Chondrocyte (in vitro differentiated cells): ENCODE results near the gene SLC22A5. TPM values are rescaled to one million over a fixed set of nuclear protein-coding genes. Genes with fewer than 3 reads are reported as not detected.

ENCODE experiments used
- DNase-seq: peaks from one replicate; pipeline ENCODE4 v3.0.0; 2021; ENCODE audit warnings: mixed read lengths, low spot score
- H3K27ac Mint-ChIP-seq: one replicate; pipeline ENCODE4 v1.8.0; 2021; ENCODE audit warnings: mild to moderate bottlenecking, moderate library complexity, mixed read lengths; ENCODE audit not compliant: unreplicated experiment
- H3K27me3 Mint-ChIP-seq: 2 replicates; pipeline ENCODE4 v1.8.0; 2021; ENCODE audit warnings: low read depth, mixed read lengths
- H3K36me3 Mint-ChIP-seq: 2 replicates; pipeline ENCODE4 v1.8.0; 2021; ENCODE audit warnings: low read depth, mixed read lengths
- H3K4me1 Mint-ChIP-seq: 2 replicates; pipeline ENCODE4 v1.8.0; 2021; ENCODE audit warnings: low read depth, mild to moderate bottlenecking, mixed read lengths
- H3K4me3 Mint-ChIP-seq: one replicate; pipeline ENCODE4 v1.8.0; 2021; ENCODE audit warnings: mild to moderate bottlenecking, moderate library complexity, mixed read lengths; ENCODE audit not compliant: unreplicated experiment
- H3K9me3 Mint-ChIP-seq: 2 replicates; pipeline ENCODE4 v1.8.0; 2021; ENCODE audit warnings: low read depth, mixed read lengths
- total RNA-seq: library from RNA; stranded (reverse); gene quantifications from 3 replicates; pipeline ENCODE4 v1.2.1, GENCODE V29; 2021
- TF ChIP-seq, protein P1 (sequence below): fragments of 200-600 bp; sonication (generic); IDR thresholded peaks from 2 replicates; pipeline ENCODE4 v1.5.0; 2021; ENCODE audit warnings: antibody characterized with exemption, mild to moderate bottlenecking, moderate library complexity

SLC22A5 gene
- total RNA-seq, 1 donor from 2014 or later: 6.1 TPM

DNA sequence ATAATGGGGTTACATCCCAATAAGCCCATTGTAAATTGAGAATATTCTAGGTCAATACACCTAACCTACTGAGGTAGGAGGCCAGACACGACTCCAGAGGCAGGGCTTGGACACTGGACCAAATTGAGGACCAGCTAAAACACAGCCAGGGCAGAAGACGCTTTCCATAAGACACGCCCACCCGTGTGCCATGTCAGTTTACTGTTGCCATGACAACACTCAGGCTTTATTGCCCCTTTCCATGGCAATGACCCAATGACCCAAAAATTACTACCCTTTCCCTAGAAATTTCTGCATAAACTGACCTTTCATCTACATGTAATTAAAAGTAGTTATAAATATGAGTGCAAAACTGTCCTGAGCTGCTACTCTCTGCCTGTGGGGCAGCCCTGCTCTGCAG is 43.8 kb upstream of the SLC22A5 start:
- Mint-ChIP-seq H3K4me1 (peaks cover 16% of the 10 kb centered on the region), H3K27ac (no peak overlapping the region)

DNA sequence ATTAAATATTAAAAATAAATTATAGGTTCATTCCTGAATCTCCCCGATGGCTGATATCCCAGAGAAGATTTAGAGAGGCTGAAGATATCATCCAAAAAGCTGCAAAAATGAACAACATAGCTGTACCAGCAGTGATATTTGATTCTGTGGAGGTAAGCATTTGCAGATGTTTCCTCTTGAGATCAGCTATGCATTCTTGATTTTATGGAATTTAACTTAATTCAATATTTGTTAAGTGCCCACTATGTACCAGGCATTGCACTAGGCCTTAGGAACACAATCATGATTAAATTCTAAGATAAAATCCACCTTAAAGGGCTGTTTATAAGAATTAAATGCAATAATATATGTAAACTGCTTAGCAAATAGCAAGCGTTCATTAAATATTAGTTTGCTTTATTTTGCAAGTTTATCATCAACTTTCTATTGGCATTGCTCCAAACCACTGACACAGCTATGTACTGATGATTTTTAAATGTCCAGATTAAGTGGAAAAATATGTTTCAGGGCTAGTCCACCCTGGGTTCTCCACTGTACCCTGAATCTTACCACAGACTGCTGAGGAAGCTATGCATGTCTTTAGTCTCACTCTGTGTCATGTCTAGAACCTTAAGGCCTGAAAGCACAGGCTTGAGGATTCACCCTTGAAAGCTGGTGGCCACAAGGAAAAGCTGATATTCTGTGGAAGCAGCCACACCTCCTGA is 42.1 kb upstream of the SLC22A5 start:
- H3K36me3 Mint-ChIP-seq: peaks cover 9% of the 10 kb centered on the region
- H3K4me1 Mint-ChIP-seq: peaks cover 10% of the 10 kb centered on the region
- no peak overlapping the region for H3K4me3 Mint-ChIP-seq
- H3K27ac Mint-ChIP-seq: no peak overlapping the region
- no peaks in the 10 kb centered on the region for H3K27me3 Mint-ChIP-seq
- H3K9me3 Mint-ChIP-seq: no peaks in the 10 kb centered on the region
- DNase-seq: no peak
- TF ChIP-seq, protein P1, sequence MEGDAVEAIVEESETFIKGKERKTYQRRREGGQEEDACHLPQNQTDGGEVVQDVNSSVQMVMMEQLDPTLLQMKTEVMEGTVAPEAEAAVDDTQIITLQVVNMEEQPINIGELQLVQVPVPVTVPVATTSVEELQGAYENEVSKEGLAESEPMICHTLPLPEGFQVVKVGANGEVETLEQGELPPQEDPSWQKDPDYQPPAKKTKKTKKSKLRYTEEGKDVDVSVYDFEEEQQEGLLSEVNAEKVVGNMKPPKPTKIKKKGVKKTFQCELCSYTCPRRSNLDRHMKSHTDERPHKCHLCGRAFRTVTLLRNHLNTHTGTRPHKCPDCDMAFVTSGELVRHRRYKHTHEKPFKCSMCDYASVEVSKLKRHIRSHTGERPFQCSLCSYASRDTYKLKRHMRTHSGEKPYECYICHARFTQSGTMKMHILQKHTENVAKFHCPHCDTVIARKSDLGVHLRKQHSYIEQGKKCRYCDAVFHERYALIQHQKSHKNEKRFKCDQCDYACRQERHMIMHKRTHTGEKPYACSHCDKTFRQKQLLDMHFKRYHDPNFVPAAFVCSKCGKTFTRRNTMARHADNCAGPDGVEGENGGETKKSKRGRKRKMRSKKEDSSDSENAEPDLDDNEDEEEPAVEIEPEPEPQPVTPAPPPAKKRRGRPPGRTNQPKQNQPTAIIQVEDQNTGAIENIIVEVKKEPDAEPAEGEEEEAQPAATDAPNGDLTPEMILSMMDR: no peak

More for the DNA sequence above, 43.8 kb upstream of the SLC22A5 start:
- peaks cover 9% of the 10 kb centered on the region for H3K36me3 Mint-ChIP-seq
- DNase-seq: no peak
- no peaks in the 10 kb centered on the region for H3K27me3 Mint-ChIP-seq
- no peaks in the 10 kb centered on the region for H3K9me3 Mint-ChIP-seq
- H3K4me3 Mint-ChIP-seq: no peak overlapping the region
- TF ChIP-seq, protein P1: no peak

DNA sequence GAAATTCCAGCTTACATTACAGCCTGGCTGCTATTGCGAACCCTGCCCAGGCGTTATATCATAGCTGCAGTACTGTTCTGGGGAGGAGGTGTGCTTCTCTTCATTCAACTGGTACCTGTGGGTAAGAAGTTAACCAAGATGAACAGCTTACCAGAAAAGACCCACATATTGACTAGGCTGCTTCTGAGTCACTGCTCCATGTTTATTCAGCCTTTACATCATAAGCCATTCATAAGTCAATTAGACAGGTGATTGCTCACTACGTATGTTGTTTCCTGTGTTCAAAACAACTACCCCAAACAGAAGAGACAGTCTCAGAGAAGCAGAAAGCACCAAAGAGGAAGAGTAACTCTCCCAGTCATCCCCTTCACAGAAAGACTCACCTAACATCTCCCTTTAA is 34.7 kb upstream of the SLC22A5 start:
- no peak for DNase-seq
- peaks cover 11% of the 10 kb centered on the region for H3K36me3 Mint-ChIP-seq
- no peaks in the 10 kb centered on the region for H3K27me3 Mint-ChIP-seq
- TF ChIP-seq, protein P1: no peak
- no peak overlapping the region for H3K27ac Mint-ChIP-seq
- H3K9me3 Mint-ChIP-seq: no peaks in the 10 kb centered on the region
- H3K4me3 Mint-ChIP-seq: no peak overlapping the region
- H3K4me1 Mint-ChIP-seq: no peaks in the 10 kb centered on the region

DNA sequence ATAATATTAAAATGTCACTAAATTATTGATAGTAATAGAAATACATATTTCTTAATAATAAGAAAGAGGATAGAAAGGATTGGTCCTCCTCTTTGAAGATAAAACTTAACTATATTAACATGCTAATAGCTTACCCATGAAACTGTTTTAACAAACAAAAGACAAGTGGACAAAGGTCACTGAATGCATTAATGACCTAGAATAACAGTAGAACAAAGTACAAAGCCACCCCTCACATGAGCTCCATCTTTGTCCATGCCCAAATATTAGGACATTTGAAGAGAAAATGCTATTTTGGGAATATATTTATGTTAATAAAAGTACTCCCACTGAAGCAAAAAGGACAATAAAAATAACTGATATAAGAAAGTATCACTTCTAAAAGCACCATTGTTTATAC is 34.1 kb upstream of the SLC22A5 start:
- TF ChIP-seq, protein P1: no peak
- Mint-ChIP-seq H3K36me3 (peaks cover 12% of the 10 kb centered on the region), H3K27ac (no peak overlapping the region), H3K27me3 (no peaks in the 10 kb centered on the region), H3K4me1 (no peaks in the 10 kb centered on the region), H3K9me3 (no peaks in the 10 kb centered on the region), H3K4me3 (no peak overlapping the region)
- DNase-seq: no peak

DNA sequence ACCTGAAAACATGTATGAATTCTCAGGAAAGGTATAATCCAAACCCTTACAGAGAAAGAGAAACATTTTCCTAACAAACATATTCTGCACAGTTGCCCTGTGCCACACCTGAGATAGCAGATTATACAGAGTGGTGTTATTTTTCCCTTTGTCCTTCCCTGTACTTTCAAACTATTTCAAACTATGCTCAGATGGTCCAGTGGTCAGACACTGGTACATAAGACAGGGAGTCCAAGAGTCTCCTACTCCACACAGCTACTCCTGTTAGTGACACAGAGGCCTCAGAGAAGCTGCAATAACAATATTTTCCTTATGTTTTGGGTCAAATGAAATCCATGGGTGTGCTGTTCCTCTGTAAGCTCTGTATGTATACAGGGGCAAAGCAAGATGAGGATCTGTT is 30.0 kb upstream of the SLC22A5 start:
- H3K4me1 Mint-ChIP-seq: no peaks in the 10 kb centered on the region
- no peak overlapping the region for H3K4me3 Mint-ChIP-seq
- peaks cover 14% of the 10 kb centered on the region for H3K36me3 Mint-ChIP-seq
- no peak overlapping the region for H3K27ac Mint-ChIP-seq
- TF ChIP-seq, protein P1: no peak
- no peaks in the 10 kb centered on the region for H3K9me3 Mint-ChIP-seq
- no peaks in the 10 kb centered on the region for H3K27me3 Mint-ChIP-seq
- DNase-seq: no peak
